GM12878 (cell line): ENCODE data around the gene FAM184B. TPM values are rescaled to one million over a fixed set of nuclear protein-coding genes. Genes with fewer than 3 reads are reported as not detected.

ENCODE experiments used
- ATAC-seq: fragments of 200-7000 bp; cut with Tn5 transposase; 3 replicates; pipeline ENCODE4 v1.9.1; 2020; ENCODE audit warnings: mild to moderate bottlenecking, moderate library complexity
- BruUV-seq: library from RNA; stranded (reverse); fragments of 400-500 nt; replicated peaks from 2 replicates; lab custom pipeline; 2021; lab: Mats Ljungman, UMichigan
- CTCF ChIA-PET: fragments of 300-600 bp; sonication (Branson Sonifier 250); formaldehyde crosslinking; extraction: SDS; loops from one replicate; lab custom pipeline; 2021; ENCODE audit warnings: inconsistent platforms; lab: Yijun Ruan, JAX
- POLR2A ChIA-PET: fragments of 350-600 bp; formaldehyde crosslinking; extraction: SDS; loops from one replicate; lab custom pipeline; 2021; ENCODE audit warnings: inconsistent platforms; lab: Charles Lee
- RAD21 ChIA-PET: fragments of 300-600 bp; sonication (Branson Sonifier 250); formaldehyde crosslinking; loops from one replicate; lab custom pipeline; 2023; ENCODE audit warnings: antibody characterized with exemption; ENCODE audit not compliant: unreplicated experiment; lab: Charles Lee
- SMC1A ChIA-PET: fragments of 300-600 bp; sonication (Branson Sonifier 250); formaldehyde crosslinking; loops from one replicate; lab custom pipeline; 2023; ENCODE audit not compliant: unreplicated experiment, uncharacterized antibody; lab: Charles Lee
- DNase-seq: peaks from one replicate; pipeline ENCODE4 v3.0.0-alpha.2; 2011; ENCODE audit warnings: low read depth, low spot score
- FAIRE-seq: peaks from 3 replicates; lab custom pipeline; 2011; peaks lifted over from hg19 to GRCh38; lab: Jason Lieb, UNC
- H2AFZ ChIP-seq: 2 replicates; pipeline ENCODE4 v1.6.0; 2011; ENCODE audit warnings: low read depth, low read length, control low read depth; ENCODE audit not compliant: control insufficient read depth
- H3K27ac ChIP-seq: 2 replicates; pipeline ENCODE4 v1.5.1; 2011; ENCODE audit warnings: control low read depth; ENCODE audit not compliant: control insufficient read depth, insufficient read depth
- H3K27me3 ChIP-seq, 2 experiments: replicated peaks in 1 of 2; 2 replicates each; pipeline versions ENCODE4 v1.6.0 to v1.6.1; 2011; ENCODE audit warnings: low read length in 1 of 2; ENCODE audit not compliant: control insufficient read depth in 2 of 2, insufficient read depth in 2 of 2
- H3K36me3 ChIP-seq, 2 experiments: 2 replicates each; pipeline ENCODE4 v1.5.1; 2011; ENCODE audit warnings: low read length in 1 of 2; ENCODE audit not compliant: control insufficient read depth in 2 of 2, insufficient read depth in 2 of 2
- H3K4me1 ChIP-seq: 2 replicates; pipeline ENCODE4 v1.6.1; 2011; ENCODE audit warnings: mild to moderate bottlenecking, low read length, moderate library complexity, mixed read lengths; ENCODE audit not compliant: control insufficient read depth, insufficient read depth
- H3K4me2 ChIP-seq: 2 replicates; pipeline ENCODE4 v1.6.0; 2011; ENCODE audit warnings: control low read depth; ENCODE audit not compliant: control insufficient read depth, insufficient read depth
- H3K4me3 ChIP-seq: fragments of 200-600 bp; sonication (generic); 2 replicates; pipeline ENCODE4 v1.5.1; 2016
- H3K79me2 ChIP-seq: 2 replicates; pipeline ENCODE4 v1.6.0; 2011; ENCODE audit warnings: low read length; ENCODE audit not compliant: control insufficient read depth, insufficient read depth
- H3K9ac ChIP-seq: 2 replicates; pipeline ENCODE4 v1.8.0; 2011; ENCODE audit warnings: low read length, control low read depth, mixed read lengths; ENCODE audit not compliant: control insufficient read depth, insufficient read depth
- H3K9me3 ChIP-seq: replicated peaks from 3 replicates; pipeline ENCODE4 v1.5.1; 2011; ENCODE audit warnings: mild to moderate bottlenecking, low read length; ENCODE audit not compliant: control insufficient read depth, insufficient read depth
- H4K20me1 ChIP-seq: 2 replicates; pipeline ENCODE4 v1.6.0; 2011; ENCODE audit not compliant: control insufficient read depth, insufficient read depth
- KDM1A ChIP-seq: fragments of 200-600 bp; sonication (generic); IDR thresholded peaks from 2 replicates; pipeline ENCODE4 v1.6.1; 2016; ENCODE audit warnings: borderline replicate concordance
- RCOR1 ChIP-seq: conservative IDR thresholded peaks from 2 replicates; pipeline ENCODE4 v1.6.1; 2012; ENCODE audit warnings: low read depth, low read length, improper control_type of control experiment
- ZBTB4 ChIP-seq: fragments of 450-650 bp; formaldehyde crosslinking; IDR thresholded peaks from 2 replicates; pipeline ENCODE4 v1.4.0; 2022; ENCODE audit warnings: mild to moderate bottlenecking, moderate library complexity
- ZNF592 ChIP-seq: fragments of 450-650 bp; IDR thresholded peaks from 2 replicates; pipeline ENCODE4 v1.6.1; 2017; ENCODE audit warnings: mild to moderate bottlenecking, moderate library complexity
- WGBS: methylation state at CpG from one replicate; pipeline ENCODE4 v1.1.6; 2016; ENCODE audit warnings: low lambda C conversion rate; ENCODE audit not compliant: insufficient replicate concordance, insufficient coverage; ENCODE audit errors: missing lambda C conversion rate; 5-methylcytosine and 5-hydroxymethylcytosine counted together
- in situ Hi-C: fragments of 300-500 bp; cut with MboI; formaldehyde crosslinking; loops from 9 replicates; pipeline ENCODE4 v1.14.3; 2018; ENCODE audit warnings: mixed read lengths
- intact Hi-C: fragments of 100-400 bp; cut with micrococcal nuclease; formaldehyde crosslinking; loops from one replicate; pipeline ENCODE4 v1.14.2; 2022; ENCODE audit not compliant: unreplicated experiment
- polyA plus RNA-seq, 11 experiments: library from polyadenylated mRNA; depleted of rRNA in 4 of 11; unstranded in 6 of 11; stranded (reverse) in 5 of 11; fragments of >200 nt; fragmentation: Nextera tagmentation in 4 of 11; fragmentation: Illumina TruSeq in 1 of 11; extraction: Ambion mirVana in 4 of 11; extraction: Trizol in 1 of 11; gene quantifications; 1 replicate in 1 of 11; 2 replicates in 10 of 11; pipeline versions ENCODE4 v1.2.1 to v1.2.3, GENCODE V29; 2011 to 2016; ENCODE audit warnings: inconsistent platforms in 2 of 11, missing spikeins in 2 of 11, low read depth in 1 of 11
- total RNA-seq, 4 experiments: library from RNA; depleted of rRNA in 3 of 4; stranded (reverse); fragments of >200 nt in 3 of 4; fragmentation: Illumina TruSeq in 1 of 4; extraction: Trizol in 1 of 4; gene quantifications; 2 replicates each; pipeline versions ENCODE4 v1.2.1 to v1.2.3, GENCODE V29; 2013 to 2021

FAM184B gene
- total and polyA plus RNA-seq, 10 of the 15 experiments (the other 5 are each of a cell fraction or from before 2014, with no cell fraction given), result under 0.01 TPM; not detected in 9

GRCh38 chr4:17657849-17658248, 123.6 kb downstream of the FAM184B start (continued):
- TF ChIP-seq ZBTB4 (no peak), ZNF592 (no peak), RCOR1 (no peak)

- BruUV-seq, result no TSS peak
- Histone ChIP-seq H3K27me3 (no peaks in the 10 kb centered on the region; a peak in 1 of 4 replicates), H3K4me2 (no peak overlapping the region), H3K9me3 (no peaks in the 10 kb centered on the region), H3K27ac (no peak overlapping the region), H4K20me1 (no peaks in the 10 kb centered on the region), H3K4me1 (no peaks in the 10 kb centered on the region), H3K79me2 (no peaks in the 10 kb centered on the region), H3K9ac (no peak overlapping the region), H3K4me3 (no peak overlapping the region), H3K36me3 (no peaks in the 10 kb centered on the region; a peak in 1 of 4 replicates), H2AFZ (no peak overlapping the region)
- ChIA-PET CTCF (interaction anchor here (1.1 to 2.0 kb wide), 4 partner anchors 21 to 108 kb away, joined by 3 to 9 read pairs (median 3); no protein-coding TSS in a partner anchor), SMC1A (interaction anchor here (0.7 to 1.7 kb wide), 3 partner anchors 12 to 110 kb away, joined by 3 to 5 read pairs (median 4); no protein-coding TSS in a partner anchor), RAD21 (no interaction called here), POLR2A (no interaction called here)
- in situ Hi-C loops, result no loop called here
- no peak for FAIRE-seq
- ATAC-seq, result no peak
- no peak for DNase-seq
- no peak for TF ChIP-seq KDM1A
- intact Hi-C loops, result no loop called here
- WGBS, result 95% methylated on average over 1 of the region's 1 CpG
Observed at GRCh38 chr4:17657090-17657489, 124.3 kb downstream of the FAM184B start.
